ENCODE data around the gene GSTM4. TPM values are rescaled to one million over a fixed set of nuclear protein-coding genes. Genes with fewer than 3 reads are reported as not detected.
"Not testable (repeated sequence)": the region's sequence is repeated elsewhere in the genome, so short reads cannot be mapped to it uniquely, and the experiment has no call there.

The GSTM4 gene
- total RNA-seq, 1 donor from 2014 or later: 10.7 TPM

DNA sequence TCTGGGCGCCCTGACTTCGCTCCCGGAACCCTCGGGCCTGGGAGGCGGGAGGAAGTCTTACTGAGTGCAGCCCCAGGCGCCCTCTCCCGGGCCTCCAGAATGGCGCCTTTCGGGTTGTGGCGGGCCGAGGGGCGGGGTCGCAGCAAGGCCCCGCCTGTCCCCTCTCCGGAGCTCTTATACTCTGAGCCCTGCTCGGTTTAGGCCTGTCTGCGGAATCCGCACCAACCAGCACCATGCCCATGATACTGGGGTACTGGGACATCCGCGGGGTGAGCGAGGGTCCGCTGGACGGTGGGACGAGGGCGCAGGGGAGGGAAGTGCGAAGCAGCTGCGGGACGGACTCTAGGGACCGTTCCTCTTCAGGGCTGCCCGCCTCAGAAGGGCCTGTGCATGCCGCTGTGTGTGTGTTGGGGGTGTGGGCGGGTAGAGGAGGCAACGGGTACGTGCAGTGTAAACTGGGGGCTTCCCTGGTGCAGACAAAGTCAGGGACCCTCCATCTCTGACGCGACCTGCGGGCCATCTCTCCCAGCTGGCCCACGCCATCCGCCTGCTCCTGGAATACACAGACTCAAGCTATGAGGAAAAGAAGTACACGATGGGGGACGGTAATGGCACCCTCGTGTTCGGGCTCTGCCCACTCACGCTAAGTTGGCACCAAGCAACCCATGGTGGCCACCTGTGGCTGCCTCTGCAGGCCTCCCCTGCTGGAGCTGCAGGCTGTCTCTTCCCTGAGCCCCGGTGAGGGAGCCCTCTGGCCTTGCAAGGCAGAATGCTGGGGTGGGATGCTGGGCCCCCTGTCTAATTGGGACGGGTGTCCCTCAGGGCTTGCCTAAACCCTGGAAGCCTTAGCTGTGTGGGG lies 32.0 kb downstream of the GSTM4 start, which contains the start of gene GSTM1:
Gene GSTM1, plus strand, starts transcription at position 177 of the 859 bp plus-strand sequence. Its CDS starts 57 bp downstream, at position 234.
- TF ChIP-seq, protein P1, sequence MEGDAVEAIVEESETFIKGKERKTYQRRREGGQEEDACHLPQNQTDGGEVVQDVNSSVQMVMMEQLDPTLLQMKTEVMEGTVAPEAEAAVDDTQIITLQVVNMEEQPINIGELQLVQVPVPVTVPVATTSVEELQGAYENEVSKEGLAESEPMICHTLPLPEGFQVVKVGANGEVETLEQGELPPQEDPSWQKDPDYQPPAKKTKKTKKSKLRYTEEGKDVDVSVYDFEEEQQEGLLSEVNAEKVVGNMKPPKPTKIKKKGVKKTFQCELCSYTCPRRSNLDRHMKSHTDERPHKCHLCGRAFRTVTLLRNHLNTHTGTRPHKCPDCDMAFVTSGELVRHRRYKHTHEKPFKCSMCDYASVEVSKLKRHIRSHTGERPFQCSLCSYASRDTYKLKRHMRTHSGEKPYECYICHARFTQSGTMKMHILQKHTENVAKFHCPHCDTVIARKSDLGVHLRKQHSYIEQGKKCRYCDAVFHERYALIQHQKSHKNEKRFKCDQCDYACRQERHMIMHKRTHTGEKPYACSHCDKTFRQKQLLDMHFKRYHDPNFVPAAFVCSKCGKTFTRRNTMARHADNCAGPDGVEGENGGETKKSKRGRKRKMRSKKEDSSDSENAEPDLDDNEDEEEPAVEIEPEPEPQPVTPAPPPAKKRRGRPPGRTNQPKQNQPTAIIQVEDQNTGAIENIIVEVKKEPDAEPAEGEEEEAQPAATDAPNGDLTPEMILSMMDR (conservative IDR thresholded peaks at IDR 0.05; ENCODE audit: low read depth, low read length): peak; percentile 32
- no peak for DNase-seq (ENCODE audit: low read depth)
- peak within 1 kb of the TSS; percentile 58 for H3K4me3 ChIP-seq (ENCODE audit: low read depth, low read length)

GRCh38 chr1:109689844-109690405 lies 34.0 kb downstream of the GSTM4 start:
- TF ChIP-seq, protein P1 (conservative IDR thresholded peaks at IDR 0.05; ENCODE audit: low read depth, low read length): no peak
- no peak overlapping the region for H3K4me3 ChIP-seq (ENCODE audit: low read depth, low read length)
- DNase-seq (ENCODE audit: low read depth): no peak

DNA sequence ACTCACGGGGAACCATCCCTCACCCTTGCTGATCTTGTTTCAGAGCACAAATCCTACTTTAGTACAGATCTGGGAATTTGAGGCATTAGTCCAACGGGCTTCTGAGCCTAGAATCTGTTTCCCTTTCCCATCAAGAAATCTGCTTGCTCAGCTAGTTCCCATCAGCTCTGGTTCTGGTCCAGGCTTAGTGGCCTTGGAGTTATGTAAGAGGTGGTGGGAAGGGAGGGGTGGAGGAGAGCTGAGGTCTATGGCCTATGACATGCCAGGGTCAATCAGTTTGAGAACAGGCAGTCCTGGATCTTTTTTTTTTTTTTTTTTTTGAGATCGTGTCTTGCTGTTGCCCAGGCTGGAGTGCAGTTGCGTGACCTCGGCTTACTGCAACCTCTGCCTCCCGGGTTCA lies 35.9 kb downstream of the GSTM4 start:
- no peak for DNase-seq (ENCODE audit: low read depth)
- no peak overlapping the region for H3K4me3 ChIP-seq (ENCODE audit: low read depth, low read length)
- TF ChIP-seq, protein P1 (conservative IDR thresholded peaks at IDR 0.05; ENCODE audit: low read depth, low read length): no peak

DNA sequence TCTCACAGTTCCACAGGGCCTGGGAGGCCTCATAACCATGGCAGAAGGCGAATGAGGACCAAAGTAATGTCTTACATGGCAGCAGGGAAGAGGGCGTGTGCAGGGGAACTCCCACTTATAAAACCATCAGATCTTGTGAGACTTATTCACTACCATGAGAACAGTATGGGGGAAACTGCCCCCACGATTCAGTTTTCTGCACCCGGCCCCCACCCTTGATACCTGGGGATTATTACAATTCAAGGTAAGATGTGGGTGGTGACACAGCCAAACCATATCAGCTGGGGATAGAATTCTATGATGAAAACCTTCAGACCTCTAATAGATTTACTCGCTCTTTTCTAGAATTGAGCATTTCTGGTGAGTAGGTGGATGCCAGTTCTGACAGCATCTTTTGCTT lies 38.5 kb downstream of the GSTM4 start:
- H3K4me3 ChIP-seq (ENCODE audit: low read depth, low read length); DNase-seq (ENCODE audit: low read depth): not testable (repeated sequence)

DNA sequence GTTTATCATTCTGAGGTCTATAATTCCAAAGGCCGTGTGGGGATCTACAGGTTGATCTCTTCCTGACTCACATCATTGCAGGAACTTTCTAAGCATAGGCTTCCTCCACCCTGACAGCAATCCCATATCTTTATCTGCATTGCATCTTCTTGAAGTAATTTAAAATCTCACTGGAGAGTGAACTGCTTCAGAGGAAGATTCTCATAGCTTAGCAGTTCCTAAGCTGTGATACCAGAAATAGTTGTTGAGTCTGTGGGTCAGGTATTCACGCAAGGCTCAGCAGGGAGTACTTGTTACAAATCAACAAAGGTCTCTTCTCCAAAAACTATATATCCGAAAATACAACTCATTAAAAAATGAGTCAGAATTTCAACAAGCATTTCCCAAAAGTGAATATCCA lies 39.2 kb downstream of the GSTM4 start:
- not testable (repeated sequence) for DNase-seq (ENCODE audit: low read depth); H3K4me3 ChIP-seq (ENCODE audit: low read depth, low read length)

DNA sequence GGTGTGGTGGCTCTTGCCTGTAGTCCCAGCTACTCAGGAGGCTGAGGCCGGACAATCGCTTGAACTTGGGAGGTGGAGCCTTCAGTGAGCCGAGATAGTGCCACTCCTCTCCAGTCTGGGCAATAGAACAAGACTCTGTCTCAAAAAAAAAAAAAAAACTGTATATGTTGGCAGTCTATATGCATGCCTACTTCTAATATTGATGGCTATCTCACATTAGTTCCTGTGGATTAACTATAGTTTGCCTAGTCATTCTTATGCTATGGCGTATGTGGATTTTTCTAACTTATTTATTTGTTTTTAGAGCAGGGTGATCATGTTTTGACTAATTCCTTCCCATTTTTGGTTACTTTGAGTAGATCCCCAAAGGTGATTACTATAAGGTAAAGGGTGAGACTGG lies 41.2 kb downstream of the GSTM4 start:
- no peak for DNase-seq (ENCODE audit: low read depth)
- TF ChIP-seq, protein P1 (conservative IDR thresholded peaks at IDR 0.05; ENCODE audit: low read depth, low read length): no peak
- no peak overlapping the region for H3K4me3 ChIP-seq (ENCODE audit: low read depth, low read length)

DNA sequence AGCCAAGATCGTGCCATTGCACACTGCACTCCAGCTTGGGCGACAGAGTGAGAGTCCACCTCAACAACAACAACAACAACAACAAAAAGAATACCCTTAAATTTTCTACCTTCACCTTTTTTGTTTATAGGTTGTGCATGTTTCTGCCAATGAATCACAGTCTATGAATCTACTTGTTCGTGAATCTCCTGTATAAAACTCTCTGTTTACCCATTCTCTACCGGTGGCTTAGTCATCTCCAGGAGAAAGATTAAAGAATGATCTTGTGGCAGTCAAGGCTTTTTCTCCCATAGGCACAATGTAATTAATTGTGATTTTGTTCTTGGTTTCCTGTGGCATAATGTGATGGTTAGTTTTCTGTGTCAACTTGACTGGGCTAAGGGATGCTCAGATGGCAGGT lies 42.0 kb downstream of the GSTM4 start:
- not testable (repeated sequence) for DNase-seq (ENCODE audit: low read depth)

GRCh38 chr1:109702940-109703339 lies 47.0 kb downstream of the GSTM4 start:
- H3K4me3 ChIP-seq (ENCODE audit: low read depth, low read length); DNase-seq (ENCODE audit: low read depth): not testable (repeated sequence)

More for the DNA sequence above, 42.0 kb downstream of the GSTM4 start:
- not testable (repeated sequence) for H3K4me3 ChIP-seq (ENCODE audit: low read depth, low read length)

DNA sequence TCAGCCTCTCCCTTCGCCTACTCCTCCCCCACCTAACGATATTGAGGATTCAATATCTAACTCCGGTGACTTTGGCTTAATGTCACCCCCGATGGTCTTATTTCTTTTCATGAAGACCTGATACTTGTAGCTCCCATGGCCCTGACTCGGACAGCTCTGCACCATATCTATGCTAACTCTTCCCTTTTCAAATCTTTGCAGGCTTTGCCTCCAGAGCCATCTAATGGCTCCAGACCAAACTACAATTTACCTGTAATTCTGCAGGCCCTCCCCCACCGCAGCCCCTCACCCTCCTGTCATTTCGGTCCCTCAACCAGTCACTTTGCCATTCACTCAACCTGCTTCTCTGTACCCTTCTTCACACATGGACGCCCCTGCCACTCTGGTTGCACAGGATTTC lies 48.3 kb downstream of the GSTM4 start:
- no peak overlapping the region for H3K4me3 ChIP-seq (ENCODE audit: low read depth, low read length)
- TF ChIP-seq, protein P1 (conservative IDR thresholded peaks at IDR 0.05; ENCODE audit: low read depth, low read length): peak; percentile 53
- DNase-seq (ENCODE audit: low read depth): no peak

Data from epithelial cell of proximal tubule (primary cell).